ENCODE data around the gene MCM9.
A peak's percentile ranks its signal among the peaks of the same experiment; 100 is the strongest.

The MCM9 gene

DNA sequence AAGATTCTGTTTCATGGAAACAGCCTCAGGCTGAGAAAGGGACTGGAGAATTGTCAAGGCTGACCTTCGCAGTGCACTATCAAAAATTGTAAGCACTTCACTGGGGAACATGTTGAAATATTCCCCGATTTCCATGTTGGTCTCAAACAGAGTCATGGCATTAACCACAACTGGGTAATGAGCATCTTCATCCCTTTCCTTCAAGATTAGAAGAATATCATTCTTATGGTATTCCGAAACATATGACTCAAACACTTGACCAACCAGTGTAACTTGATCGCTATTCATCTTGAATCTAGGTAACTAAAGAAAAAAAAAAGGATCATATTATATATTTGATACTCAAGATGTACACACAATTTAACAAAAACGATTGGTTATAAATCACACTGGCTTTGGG lies 3.5 kb downstream of the MCM9 start:
- DNase-seq, result no peak

GRCh38 chr6:118930680-118931079 lies 4.3 kb downstream of the MCM9 start:
- DNase-seq, result no peak

- no peak for DNase-seq
Measured at GRCh38 chr6:118923035-118923434, 11.9 kb downstream of the MCM9 start.

GRCh38 chr6:118921084-118921483 lies 13.9 kb downstream of the MCM9 start:
- no peak for DNase-seq

DNA sequence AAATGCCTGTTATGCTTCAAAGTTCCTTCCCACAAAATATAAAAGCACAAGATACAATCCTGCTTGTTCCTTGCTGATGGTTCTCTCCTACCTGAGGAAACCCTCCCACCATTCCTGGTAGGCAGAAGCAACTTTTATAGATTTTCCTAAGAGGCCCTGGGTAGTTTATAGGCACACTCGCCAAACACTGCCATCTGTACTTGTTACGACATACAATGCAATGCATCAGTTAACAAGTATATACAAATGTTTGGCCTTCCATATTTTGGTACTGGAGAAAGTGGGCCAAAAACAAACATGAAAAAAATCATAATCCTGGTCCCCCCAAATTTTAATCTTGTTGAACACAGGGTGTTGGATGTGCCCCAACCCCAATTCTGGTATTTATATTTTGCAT lies 16.6 kb downstream of the MCM9 start:
- DNase-seq, result no peak

- no peak for DNase-seq
Measured at GRCh38 chr6:118917546-118918328, 17.2 kb downstream of the MCM9 start.

- DNase-seq, result no peak
Measured at GRCh38 chr6:118914598-118914997, 20.4 kb downstream of the MCM9 start.

- no peak for DNase-seq
Measured at GRCh38 chr6:118913161-118913560, 21.8 kb downstream of the MCM9 start.

- no peak for DNase-seq
Measured at GRCh38 chr6:118912646-118913045, 22.3 kb downstream of the MCM9 start.

GRCh38 chr6:118908441-118908840 lies 26.5 kb downstream of the MCM9 start:
- DNase-seq, result no peak

DNA sequence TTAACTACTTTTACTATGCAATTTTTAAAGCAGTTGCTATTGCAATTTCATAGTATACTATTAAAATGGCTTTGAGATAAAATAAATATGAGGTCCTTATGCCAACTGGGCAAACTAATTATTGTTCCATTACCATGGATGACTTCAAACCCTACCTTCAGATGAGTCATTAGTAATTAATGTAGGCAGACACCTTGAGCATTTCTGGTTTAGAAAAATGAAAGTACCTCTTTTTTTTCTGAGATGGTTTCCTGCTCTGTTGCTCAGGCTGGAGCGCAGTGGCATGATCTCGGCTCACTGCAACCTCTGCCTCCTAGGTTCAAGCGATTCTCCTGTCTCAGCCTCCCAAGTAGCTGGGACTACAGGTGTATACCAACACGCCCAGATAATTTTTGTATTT lies 29.1 kb downstream of the MCM9 start:
- DNase-seq, result no peak

GRCh38 chr6:118905084-118905483 lies 29.9 kb downstream of the MCM9 start:
- no peak for DNase-seq

DNA sequence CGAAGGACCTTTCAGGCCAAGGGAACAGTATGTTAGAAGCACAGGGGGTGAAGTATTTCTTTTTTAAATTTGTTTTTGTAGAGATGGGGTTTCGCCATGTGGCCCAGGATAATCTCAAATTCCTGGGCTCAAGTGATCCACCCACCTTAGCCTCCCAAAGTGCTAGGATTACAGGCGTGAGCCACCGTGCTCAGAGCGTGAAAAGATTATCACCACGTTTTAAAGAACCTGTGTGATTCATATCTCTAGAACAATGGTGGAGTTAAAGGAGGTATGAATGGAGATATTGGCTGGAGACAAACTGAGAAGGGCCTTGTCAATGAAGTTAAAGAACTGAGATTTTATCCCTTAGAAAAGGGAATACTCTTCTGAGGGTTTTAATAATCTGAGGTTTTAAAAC lies 31.3 kb downstream of the MCM9 start:
- no peak for DNase-seq

DNA sequence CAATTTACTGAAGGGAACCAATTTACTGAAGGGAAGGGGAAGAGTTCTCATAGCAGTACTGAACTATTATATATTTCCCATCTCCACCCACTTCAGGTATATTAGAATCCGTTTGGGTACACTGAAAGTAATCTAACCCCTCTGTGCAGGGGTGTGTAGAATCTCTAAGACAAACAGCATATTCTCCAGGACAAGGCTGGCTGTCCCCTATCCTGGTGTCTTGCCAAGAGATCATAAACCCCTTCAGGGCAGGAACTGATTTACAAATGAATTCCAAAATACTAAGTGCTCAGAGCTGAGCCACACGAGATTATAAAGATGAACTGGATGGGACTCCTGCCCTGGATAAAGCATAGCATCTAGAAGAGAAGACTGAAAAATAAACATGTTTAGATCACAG lies 31.8 kb downstream of the MCM9 start:
- DNase-seq, result no peak

GRCh38 chr6:118902726-118903125 lies 32.2 kb downstream of the MCM9 start:
- no peak for DNase-seq

GRCh38 chr6:118899948-118900347 lies 35.0 kb downstream of the MCM9 start:
- DNase-seq, result no peak

GRCh38 chr6:118897386-118897785 lies 37.6 kb downstream of the MCM9 start:
- DNase-seq, result no peak

- no peak for DNase-seq
Measured at GRCh38 chr6:118896339-118897136, 38.4 kb downstream of the MCM9 start.

- DNase-seq, result no peak
Measured at GRCh38 chr6:118895859-118896258, 39.1 kb downstream of the MCM9 start.

- DNase-seq, result no peak
Measured at GRCh38 chr6:118895261-118895560, 39.7 kb downstream of the MCM9 start.

DNA sequence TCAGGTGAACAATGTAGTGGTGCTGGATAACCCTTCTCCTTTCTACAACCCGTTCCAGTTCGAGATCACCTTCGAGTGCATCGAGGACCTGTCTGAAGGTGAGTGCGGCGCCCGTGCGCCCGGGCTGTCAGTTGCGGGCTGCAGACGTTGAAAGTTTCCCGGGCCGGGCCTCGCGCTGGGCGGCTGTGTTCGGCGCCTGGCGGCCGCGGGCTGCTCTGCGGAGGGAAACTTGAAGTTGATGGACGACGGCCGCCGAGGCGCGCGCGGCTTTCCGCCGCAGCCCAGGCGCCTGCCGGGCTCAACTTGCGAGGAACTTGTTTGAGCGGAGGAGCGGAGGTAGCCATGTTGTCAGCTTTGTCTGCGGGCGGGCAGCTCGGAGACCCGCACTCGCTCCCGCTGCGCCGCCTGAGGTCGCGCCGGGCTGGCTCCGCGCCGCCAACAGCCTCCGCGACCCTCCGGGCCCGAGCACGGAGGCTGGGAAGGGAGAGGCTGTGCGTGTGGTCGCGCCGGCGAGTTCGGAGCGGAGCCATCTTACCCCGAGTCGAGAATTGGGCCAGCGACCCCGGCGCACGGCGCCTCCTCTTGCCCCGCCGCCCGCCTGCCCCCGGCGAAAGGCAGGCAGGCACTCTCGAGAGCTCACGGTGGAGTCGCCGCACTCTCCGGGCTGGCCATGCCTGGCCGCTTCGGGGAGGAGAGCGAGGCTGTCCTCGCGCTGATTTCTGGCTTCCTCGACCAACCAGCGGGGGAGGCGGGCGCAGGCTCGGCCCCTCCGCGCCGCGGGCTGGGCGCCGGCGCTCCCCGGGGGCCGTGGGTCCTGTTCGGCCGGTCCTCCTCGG lies 40.3 kb downstream of the MCM9 start:
- no peak for DNase-seq

DNA sequence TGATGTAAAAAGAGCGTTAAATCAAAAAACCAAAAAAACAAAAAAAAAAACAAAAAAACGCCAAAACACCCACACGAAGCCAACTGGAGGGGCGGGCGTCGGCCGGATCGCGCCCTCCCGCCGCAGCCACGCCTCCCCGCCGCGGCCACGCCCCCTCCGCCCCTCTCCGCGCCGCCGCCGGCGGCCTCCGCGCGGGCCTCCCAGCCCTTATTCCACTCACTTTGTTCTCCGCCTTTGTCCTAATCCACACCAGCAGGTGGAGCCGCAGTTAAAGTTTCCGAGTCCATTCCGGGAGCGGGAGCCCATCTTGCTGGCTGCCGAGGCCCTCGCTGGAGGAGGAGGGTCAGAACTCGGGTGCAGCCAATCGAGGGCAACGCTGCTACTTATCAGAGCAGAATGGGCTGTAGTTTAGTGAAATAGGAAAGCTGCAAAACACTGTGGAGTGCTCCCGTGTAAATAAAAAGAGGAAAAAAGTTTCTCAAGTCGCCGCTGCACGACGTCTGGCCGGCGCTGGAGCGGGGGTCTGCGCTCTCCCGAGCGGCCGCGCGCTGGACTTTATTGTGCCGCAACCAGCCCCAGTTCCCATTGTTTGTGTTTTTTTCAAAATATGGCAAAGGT lies 41.0 kb downstream of the MCM9 start, which contains the start of gene ASF1A:
Gene ASF1A (plus strand): TSS at position 346 of the 618 bp plus-strand sequence. CDS start 262 bp downstream, at position 608.
- DNase-seq, result peak; percentile 95

All from T1000 (cell line).